Embryonic facial prominence (tissue), 1 donor: ENCODE data around the gene CD93.

Experiments used
- DNase-seq: peaks from one replicate; pipeline ENCODE4 v3.0.0-alpha.2; 2016; ENCODE audit errors: extremely low spot score

Gene CD93

GRCh38 chr20:23082846-23083552 is 3.1 kb downstream of the CD93 start:
- DNase-seq: no peak

GRCh38 chr20:23081263-23081819 is 4.8 kb downstream of the CD93 start:
- no peak for DNase-seq

- DNase-seq: no peak
Observed at GRCh38 chr20:23080521-23080920, 5.6 kb downstream of the CD93 start.

- DNase-seq: no peak
Observed at GRCh38 chr20:23079926-23080325, 6.2 kb downstream of the CD93 start.

GRCh38 chr20:23079016-23079351 is 7.1 kb downstream of the CD93 start:
- DNase-seq: no peak

GRCh38 chr20:23078351-23079015 is 7.6 kb downstream of the CD93 start:
- no peak for DNase-seq

- no peak for DNase-seq
Observed at GRCh38 chr20:23077277-23077676, 8.8 kb downstream of the CD93 start.

GRCh38 chr20:23074052-23074451 is 12.1 kb downstream of the CD93 start:
- DNase-seq: no peak

GRCh38 chr20:23072892-23073586 is 13.1 kb downstream of the CD93 start:
- no peak for DNase-seq

- no peak for DNase-seq
Observed at GRCh38 chr20:23071996-23072395, 14.1 kb downstream of the CD93 start.

GRCh38 chr20:23071398-23071797 is 14.7 kb downstream of the CD93 start:
- no peak for DNase-seq

GRCh38 chr20:23069108-23069507 is 17.0 kb downstream of the CD93 start:
- no peak for DNase-seq

GRCh38 chr20:23068283-23068682 is 17.8 kb downstream of the CD93 start:
- DNase-seq: no peak

GRCh38 chr20:23066772-23067171 is 19.4 kb downstream of the CD93 start:
- no peak for DNase-seq

- no peak for DNase-seq
Observed at GRCh38 chr20:23065266-23066201, 20.6 kb downstream of the CD93 start.

GRCh38 chr20:23063581-23063980 is 22.5 kb downstream of the CD93 start:
- no peak for DNase-seq

- DNase-seq: no peak
Observed at GRCh38 chr20:23063168-23063567, 23.0 kb downstream of the CD93 start.

- no peak for DNase-seq
Observed at GRCh38 chr20:23062632-23063031, 23.5 kb downstream of the CD93 start.

- DNase-seq: peak; percentile 17
Observed at GRCh38 chr20:23061734-23062561, 24.2 kb downstream of the CD93 start.

GRCh38 chr20:23061262-23061661 is 24.9 kb downstream of the CD93 start:
- no peak for DNase-seq

- DNase-seq: no peak
Observed at GRCh38 chr20:23060629-23061028, 25.5 kb downstream of the CD93 start.
